H1 (cell line): ENCODE data around the gene CYTH1. TPM values are rescaled to one million over a fixed set of nuclear protein-coding genes. Genes with fewer than 3 reads are reported as not detected.

Experiments
- CTCF ChIA-PET: fragments of 300-600 bp; sonication (Branson Sonifier 250); formaldehyde crosslinking; loops from one replicate; lab custom pipeline; 2021; ENCODE audit not compliant: partially characterized antibody; lab: Charles Lee
- POLR2A ChIA-PET: fragments of 300-600 bp; sonication (Branson Sonifier 250); formaldehyde crosslinking; loops from one replicate; lab custom pipeline; 2021; ENCODE audit warnings: inconsistent platforms; ENCODE audit not compliant: partially characterized antibody; lab: Charles Lee
- DNase-seq, 2 experiments: peaks; one replicate each; pipeline versions ENCODE4 v3.0.0 to v3.0.0-alpha.2; 2010 to 2022; ENCODE audit warnings: low spot score in 2 of 2, low read depth in 1 of 2, mixed read lengths in 1 of 2
- FAIRE-seq: peaks from 2 replicates; lab custom pipeline; 2011; peaks lifted over from hg19 to GRCh38; lab: Jason Lieb, UNC
- H2AFZ ChIP-seq: 2 replicates; pipeline ENCODE4 v1.8.1; 2012; ENCODE audit warnings: low read length, inconsistent platforms
- H2AK5ac ChIP-seq: 2 replicates; pipeline ENCODE4 v1.6.1; 2013; ENCODE audit warnings: low read depth, low read length
- H2BK120ac ChIP-seq: replicated peaks from 2 replicates; pipeline ENCODE3; 2013; ENCODE audit warnings: low read depth, low read length, inconsistent platforms
- H2BK12ac ChIP-seq: 2 replicates; pipeline ENCODE4 v1.6.1; 2013; ENCODE audit warnings: low read depth, low read length
- H2BK15ac ChIP-seq: 2 replicates; pipeline ENCODE4 v1.6.1; 2013; ENCODE audit warnings: low read length
- H2BK20ac ChIP-seq: 2 replicates; pipeline ENCODE4 v1.6.1; 2013; ENCODE audit warnings: low read length
- H2BK5ac ChIP-seq: 2 replicates; pipeline ENCODE4 v1.6.1; 2013; ENCODE audit warnings: low read depth, low read length
- H3K14ac ChIP-seq: 2 replicates; pipeline ENCODE4 v1.6.1; 2013; ENCODE audit warnings: inconsistent platforms; ENCODE audit not compliant: insufficient read length
- H3K18ac ChIP-seq: 2 replicates; pipeline ENCODE4 v1.6.1; 2013; ENCODE audit warnings: low read length; ENCODE audit errors: extremely low read depth
- H3K23ac ChIP-seq: 2 replicates; pipeline ENCODE4 v1.6.1; 2013; ENCODE audit warnings: inconsistent platforms; ENCODE audit not compliant: insufficient read length
- H3K23me2 ChIP-seq: 2 replicates; pipeline ENCODE4 v1.6.1; 2013; ENCODE audit warnings: low read depth, low read length
- H3K27ac ChIP-seq: 2 replicates; pipeline ENCODE4 v1.6.1; 2011; ENCODE audit warnings: low read depth, low read length, inconsistent platforms
- H3K27me3 ChIP-seq, 4 experiments: replicated peaks in 1 of 4; 1 replicate in 1 of 4; 2 replicates in 3 of 4; pipeline versions ENCODE4 v1.6.1 to v1.8.1; 2011 to 2013; ENCODE audit warnings: low read length in 3 of 4, mild to moderate bottlenecking in 3 of 4, inconsistent platforms in 2 of 4, mixed read lengths in 2 of 4, moderate library complexity in 1 of 4; ENCODE audit not compliant: control insufficient read depth in 3 of 4, insufficient read depth in 3 of 4; ENCODE audit errors: extremely low read depth in 1 of 4
- H3K36me3 ChIP-seq, 4 experiments: 2 replicates each; pipeline versions ENCODE4 v1.6.1 to v1.8.1; 2011 to 2013; ENCODE audit warnings: mild to moderate bottlenecking in 4 of 4, low read length in 3 of 4, moderate library complexity in 2 of 4, control low read depth in 1 of 4, inconsistent platforms in 1 of 4; ENCODE audit not compliant: insufficient read depth in 4 of 4, control insufficient read depth in 2 of 4
- H3K4ac ChIP-seq: replicated peaks from 2 replicates; pipeline ENCODE3; 2013; ENCODE audit warnings: low read length, low read depth, mixed read lengths, inconsistent platforms; ENCODE audit not compliant: insufficient read length
- H3K4me1 ChIP-seq, 4 experiments: replicated peaks in 1 of 4; 1 replicate in 1 of 4; 2 replicates in 3 of 4; pipeline versions ENCODE4 v1.6.1 to v1.8.1; 2011 to 2013; ENCODE audit warnings: low read length in 3 of 4, inconsistent platforms in 2 of 4, mixed read lengths in 1 of 4; ENCODE audit not compliant: insufficient read depth in 4 of 4, control insufficient read depth in 3 of 4
- H3K4me2 ChIP-seq, 2 experiments: 2 replicates each; pipeline versions ENCODE4 v1.6.1 to v1.8.1; 2011 to 2013; ENCODE audit warnings: low read depth in 2 of 2, low read length in 2 of 2, control low read depth in 1 of 2, inconsistent platforms in 1 of 2, mild to moderate bottlenecking in 1 of 2; ENCODE audit not compliant: insufficient read depth in 1 of 2
- H3K4me3 ChIP-seq, 4 experiments: fragments of 200-600, 300-600 bp in 1 of 4; sonication (generic), shearing (Covaris generic), sonication (Bioruptor Twin) in 1 of 4; 2 replicates each; pipeline versions ENCODE4 v1.5.1 to v1.8.1; 2011 to 2016; ENCODE audit warnings: low read length in 4 of 4, low read depth in 3 of 4, control low read depth in 2 of 4, inconsistent platforms in 2 of 4, mild to moderate bottlenecking in 2 of 4, mixed read lengths in 1 of 4, moderate library complexity in 1 of 4; ENCODE audit not compliant: insufficient read depth in 2 of 4; ENCODE audit errors: extremely low read depth in 1 of 4
- H3K56ac ChIP-seq: replicated peaks from 2 replicates; pipeline ENCODE3; 2013; ENCODE audit warnings: low read depth, mild to moderate bottlenecking, mixed read lengths, low read length, inconsistent platforms; ENCODE audit not compliant: insufficient read length
- H3K79me1 ChIP-seq: 2 replicates; pipeline ENCODE4 v1.6.1; 2013; ENCODE audit warnings: low read depth, low read length, control low read depth
- H3K79me2 ChIP-seq, 2 experiments: 2 replicates each; pipeline versions ENCODE4 v1.6.1 to v1.8.1; 2012 to 2013; ENCODE audit warnings: low read length in 2 of 2, mild to moderate bottlenecking in 2 of 2, inconsistent platforms in 1 of 2; ENCODE audit not compliant: insufficient read depth in 2 of 2, control insufficient read depth in 1 of 2
- H3K9ac ChIP-seq, 4 experiments: replicated peaks in 1 of 4; 1 replicate in 1 of 4; 2 replicates in 3 of 4; pipeline versions ENCODE4 v1.6.1 to v1.8.1; 2011 to 2013; ENCODE audit warnings: low read depth in 3 of 4, low read length in 3 of 4, control low read depth in 2 of 4, mild to moderate bottlenecking in 2 of 4, moderate library complexity in 2 of 4, inconsistent platforms in 1 of 4; ENCODE audit errors: extremely low read depth in 1 of 4
- H3K9me3 ChIP-seq, 2 experiments: 2 replicates each; pipeline versions ENCODE4 v1.6.1 to v1.8.1; 2012 to 2013; ENCODE audit warnings: mild to moderate bottlenecking in 2 of 2, moderate library complexity in 2 of 2, control low read depth in 1 of 2, inconsistent platforms in 1 of 2, low read depth in 1 of 2, low read length in 1 of 2, mixed read lengths in 1 of 2; ENCODE audit not compliant: insufficient read depth in 2 of 2
- H4K20me1 ChIP-seq, 2 experiments: replicated peaks in 1 of 2; 2 replicates each; pipeline versions ENCODE3 to v1.8.1; 2011 to 2013; ENCODE audit warnings: inconsistent platforms in 2 of 2, low read length in 2 of 2, mild to moderate bottlenecking in 1 of 2; ENCODE audit not compliant: insufficient read depth in 2 of 2, control insufficient read depth in 1 of 2
- H4K5ac ChIP-seq: 2 replicates; pipeline ENCODE4 v1.6.1; 2013; ENCODE audit warnings: low read length, low read depth, mixed read lengths, inconsistent platforms; ENCODE audit not compliant: insufficient read length
- H4K8ac ChIP-seq: 2 replicates; pipeline ENCODE4 v1.8.0; 2013; ENCODE audit warnings: mild to moderate bottlenecking, moderate library complexity, low read length, inconsistent platforms; ENCODE audit not compliant: insufficient read depth; ENCODE audit errors: extremely low read depth
- H4K91ac ChIP-seq: replicated peaks from 2 replicates; pipeline ENCODE3; 2013; ENCODE audit warnings: low read length, mixed read lengths, inconsistent platforms; ENCODE audit not compliant: insufficient read length
- ATF3 ChIP-seq: IDR thresholded peaks from 2 replicates; pipeline ENCODE4 v1.6.1; 2011; ENCODE audit warnings: low read depth, mild to moderate bottlenecking, low read length; ENCODE audit not compliant: insufficient read depth
- CBX8 ChIP-seq: fragments of 300-800, 300-1000 bp; sonication (generic); IDR thresholded peaks from 2 replicates; pipeline ENCODE4 v1.7.1; 2016; ENCODE audit warnings: low read depth, low read length, borderline replicate concordance
- CHD2 ChIP-seq: IDR thresholded peaks from 2 replicates; pipeline ENCODE4 v1.6.1; 2012; ENCODE audit warnings: low read length, improper control_type of control experiment
- CTBP2 ChIP-seq: IDR thresholded peaks from 2 replicates; pipeline ENCODE4 v1.7.0; 2011; ENCODE audit warnings: borderline replicate concordance, mild to moderate bottlenecking, moderate library complexity, mixed read lengths, low read length; ENCODE audit not compliant: insufficient read depth, insufficient read length
- CTCF ChIP-seq, 3 experiments: IDR thresholded peaks; 1 replicate in 2 of 3; 2 replicates in 1 of 3; pipeline versions ENCODE4 v1.5.1 to v1.6.1; 2011; ENCODE audit warnings: low read length in 3 of 3, mild to moderate bottlenecking in 3 of 3, inconsistent platforms in 2 of 3, low read depth in 1 of 3, moderate library complexity in 1 of 3; ENCODE audit not compliant: insufficient read depth in 1 of 3; ENCODE audit errors: control extremely low read depth in 1 of 3
- EZH2 ChIP-seq: fragments of 200-600 bp; sonication (generic); IDR thresholded peaks from 2 replicates; pipeline ENCODE4 v1.7.1; 2012; ENCODE audit warnings: low read depth, mild to moderate bottlenecking, moderate library complexity, low read length, inconsistent platforms; ENCODE audit not compliant: severe bottlenecking
- MAFK ChIP-seq: IDR thresholded peaks from 2 replicates; pipeline ENCODE4 v1.6.1; 2012; ENCODE audit warnings: low read depth, mild to moderate bottlenecking, improper control_type of control experiment, low read length
- TAF7 ChIP-seq: optimal IDR thresholded peaks from 2 replicates; pipeline ENCODE3; 2011; ENCODE audit warnings: low read depth, mild to moderate bottlenecking, inconsistent platforms, low read length, moderate library complexity, borderline replicate concordance
- TBP ChIP-seq: IDR thresholded peaks from 2 replicates; pipeline ENCODE4 v1.6.1; 2011; ENCODE audit warnings: low read depth, low read length, improper control_type of control experiment
- TEAD4 ChIP-seq: IDR thresholded peaks from 2 replicates; pipeline ENCODE4 v1.6.1; 2012; ENCODE audit warnings: low read depth, low read length, inconsistent platforms, mixed read lengths
- WGBS, 2 experiments: shearing (Covaris generic) in 1 of 2; methylation state at CpG; one replicate each; pipeline versions ENCODE4 v1.1.6 to v1.1.7; 2013 to 2015; ENCODE audit warnings: low lambda C conversion rate in 2 of 2, mixed read lengths in 2 of 2, inconsistent platforms in 1 of 2, low coverage in 1 of 2, missing lambda C conversion rate in 1 of 2; ENCODE audit not compliant: insufficient replicate concordance in 2 of 2, insufficient coverage in 1 of 2, insufficient read length in 1 of 2; ENCODE audit errors: extremely low coverage in 1 of 2, missing lambda C conversion rate in 1 of 2; 5-methylcytosine and 5-hydroxymethylcytosine counted together
- polyA plus RNA-seq, 7 experiments: library from polyadenylated mRNA; depleted of rRNA in 3 of 7; stranded (reverse) in 5 of 7; unstranded in 2 of 7; fragments of >200 nt in 5 of 7; fragments of 200-250 nt in 2 of 7; gene quantifications; 1 replicate in 5 of 7; 2 replicates in 1 of 7; 4 replicates in 1 of 7; pipeline versions ENCODE4 v1.2.1 to v1.2.3, GENCODE V29; 2011 to 2013; ENCODE audit warnings: missing spikeins in 2 of 7, mixed read lengths in 2 of 7
- total RNA-seq: library from RNA; stranded (reverse); fragmentation: NEBNext Ultra II Directional; extraction: Animal tissue kit (Norgen Biotek cat#: 25700); gene quantifications from 2 replicates; pipeline ENCODE4 v1.2.1, GENCODE V29; 2021

CYTH1 gene
- total and polyA plus RNA-seq, 2 of the 8 experiments (the other 6 are each of a cell fraction or from before 2014, with no cell fraction given): 12.8 to 14.8 TPM

- Histone ChIP-seq H3K9me3 (no peaks in the 10 kb centered on the region), H4K20me1 (peaks cover 0 to 19% of the 10 kb centered on the region in 2 experiments), H3K27ac (no peak overlapping the region), H2BK15ac (no peak overlapping the region), H2BK20ac (no peak overlapping the region), H3K4me2 (peak overlapping the region in 1 of 2 experiments; percentile 88; a peak in 3 of 4 replicates), H2BK12ac (no peak overlapping the region), H3K79me2 (no peaks in the 10 kb centered on the region), H2BK5ac (no peak overlapping the region), H3K4me1 (peaks cover 17 to 38% (median 23%) of the 10 kb centered on the region in 4 experiments), H2AK5ac (no peak overlapping the region), H3K14ac (no peak overlapping the region), H3K27me3 (peaks cover 0 to 3% (median 0%) of the 10 kb centered on the region in 4 experiments; a peak in 1 of 7 replicates), H2AFZ (no peak overlapping the region), H3K79me1 (no peaks in the 10 kb centered on the region), H4K5ac (no peak overlapping the region), H3K23me2 (peaks cover 7% of the 10 kb centered on the region), H3K4ac (no peak overlapping the region), H3K18ac (no peak overlapping the region; the same call in 1 of the 2 replicates), H3K9ac (no peak overlapping the region), H3K36me3 (no peaks in the 10 kb centered on the region), H2BK120ac (no peak overlapping the region), H4K8ac (no peak overlapping the region), H3K23ac (no peak overlapping the region), H3K4me3 (peak overlapping the region in 2 of 4 experiments; percentile 14 to 55; a peak in 1 of 8 replicates), H4K91ac (no peak overlapping the region), H3K56ac (no peak overlapping the region)
- no peak for DNase-seq
- WGBS, 2 experiments: 82% methylated on average over 7 of the region's 7 CpGs; no CpG with 5 or more reads in 1 of the 2 experiments
- no peak for FAIRE-seq
- CTCF ChIA-PET: interaction anchor here (0.9 to 2.8 kb wide), 3 partner anchors 9 to 18 kb away, joined by 5 to 12 read pairs (median 11); no protein-coding TSS in a partner anchor
- POLR2A ChIA-PET: no interaction called here
- no peak for TF ChIP-seq CTCF (IDR thresholded peaks at IDR 0.05; ENCODE audit: control extremely low read depth in 1 of 3, insufficient read depth in 1 of 3, low read depth in 1 of 3, low read length in 3 of 3)
- no peak for TF ChIP-seq TAF7
- no peak for TF ChIP-seq MAFK
- no peak for TF ChIP-seq TEAD4
- no peak for TF ChIP-seq CTBP2
- TF ChIP-seq EZH2: no peak
- no peak for TF ChIP-seq ATF3
- no peak for TF ChIP-seq CBX8
- no peak for TF ChIP-seq TBP
- no peak for TF ChIP-seq CHD2
Observed at GRCh38 chr17:78724999-78725398, 57.1 kb downstream of the CYTH1 start.
